DND-41 (cell line): ENCODE data around the gene GRXCR2.

Experiments
- ATAC-seq: fragments of 200-7000 bp; cut with Tn5 transposase; 3 replicates; pipeline ENCODE4 v1.9.1; 2021; ENCODE audit warnings: low read depth; ENCODE audit not compliant: insufficient read depth
- DNase-seq: peaks from one replicate; pipeline ENCODE4 v3.0.0-alpha.2; 2020
- H2AFZ ChIP-seq: 2 replicates; pipeline ENCODE4 v1.6.0; 2012; ENCODE audit warnings: low read depth, low read length
- H3K27ac ChIP-seq: 2 replicates; pipeline ENCODE4 v1.5.1; 2012; ENCODE audit warnings: low read length, inconsistent platforms
- H3K27me3 ChIP-seq: fragments of 200-600 bp; sonication (generic); 2 replicates; pipeline ENCODE4 v1.6.0; 2012; ENCODE audit warnings: low read length, mild to moderate bottlenecking, inconsistent platforms; ENCODE audit not compliant: insufficient read depth, poor library complexity
- H3K36me3 ChIP-seq: 2 replicates; pipeline ENCODE4 v1.5.1; 2012; ENCODE audit warnings: low read length, inconsistent platforms; ENCODE audit not compliant: insufficient read depth
- H3K4me1 ChIP-seq: 2 replicates; pipeline ENCODE4 v1.5.1; 2012; ENCODE audit warnings: mild to moderate bottlenecking, low read length; ENCODE audit not compliant: insufficient read depth
- H3K4me2 ChIP-seq: 2 replicates; pipeline ENCODE4 v1.6.0; 2012; ENCODE audit warnings: mild to moderate bottlenecking, moderate library complexity, low read length, inconsistent platforms; ENCODE audit not compliant: insufficient read depth
- H3K4me3 ChIP-seq, 2 experiments: fragments of 200-600 bp in 1 of 2; shearing (Covaris generic) in 1 of 2; 2 replicates each; pipeline ENCODE4 v1.5.1; 2012 to 2016; ENCODE audit warnings: inconsistent platforms in 2 of 2, low read length in 2 of 2, mild to moderate bottlenecking in 2 of 2, low read depth in 1 of 2, moderate library complexity in 1 of 2
- H3K79me2 ChIP-seq: 2 replicates; pipeline ENCODE4 v1.6.0; 2012; ENCODE audit warnings: low read length, inconsistent platforms; ENCODE audit not compliant: insufficient read depth
- H3K9ac ChIP-seq: 2 replicates; pipeline ENCODE4 v1.6.0; 2012; ENCODE audit warnings: low read depth, mild to moderate bottlenecking, inconsistent platforms, low read length, moderate library complexity
- H3K9me3 ChIP-seq: 2 replicates; pipeline ENCODE4 v1.5.1; 2012; ENCODE audit warnings: low read length, moderate library complexity, mild to moderate bottlenecking, inconsistent platforms; ENCODE audit not compliant: insufficient read depth, severe bottlenecking
- H4K20me1 ChIP-seq: 2 replicates; pipeline ENCODE4 v1.6.0; 2012; ENCODE audit warnings: low read length; ENCODE audit not compliant: insufficient read depth
- CTCF ChIP-seq: IDR thresholded peaks from 2 replicates; pipeline ENCODE4 v1.5.1; 2012; ENCODE audit warnings: borderline replicate concordance, low read length, moderate library complexity, mild to moderate bottlenecking; ENCODE audit not compliant: poor library complexity, severe bottlenecking; ENCODE audit errors: extremely low read depth
- EZH2 ChIP-seq: IDR thresholded peaks from 3 replicates; pipeline ENCODE4 v1.6.1; 2012; ENCODE audit warnings: borderline replicate concordance, low read depth, mild to moderate bottlenecking, moderate library complexity, low read length, inconsistent platforms; ENCODE audit not compliant: severe bottlenecking

The GRXCR2 gene

GRCh38 chr5:145855763-145856267, 17.0 kb downstream of the GRXCR2 start:
- TF ChIP-seq CTCF, result no peak
- no peak for TF ChIP-seq EZH2
- H4K20me1 ChIP-seq, result no peaks in the 10 kb centered on the region
- no peak overlapping the region for H3K9ac ChIP-seq
- H3K36me3 ChIP-seq, result no peaks in the 10 kb centered on the region
- peaks cover 5% of the 10 kb centered on the region for H3K27me3 ChIP-seq
- H2AFZ ChIP-seq, result no peak overlapping the region
- H3K4me2 ChIP-seq, result no peak overlapping the region
- ATAC-seq (no peak), DNase-seq (no peak)
- H3K4me3 ChIP-seq, result no peak overlapping the region
- H3K79me2 ChIP-seq, result no peaks in the 10 kb centered on the region
- no peak overlapping the region for H3K27ac ChIP-seq
- no peaks in the 10 kb centered on the region for H3K9me3 ChIP-seq
- no peaks in the 10 kb centered on the region for H3K4me1 ChIP-seq

- H3K4me2 ChIP-seq, result no peak overlapping the region
These were observed 18.1 kb downstream of the GRXCR2 start for GRCh38 chr5:145854651-145855258.

GRCh38 chr5:145853781-145854376, 18.9 kb downstream of the GRXCR2 start:
- Histone ChIP-seq H3K9ac (no peak overlapping the region), H3K27ac (no peak overlapping the region), H3K4me1 (no peaks in the 10 kb centered on the region), H2AFZ (no peak overlapping the region), H3K4me3 (no peak overlapping the region), H3K9me3 (no peaks in the 10 kb centered on the region), H3K79me2 (no peaks in the 10 kb centered on the region), H3K36me3 (no peaks in the 10 kb centered on the region), H3K27me3 (no peaks in the 10 kb centered on the region), H4K20me1 (no peaks in the 10 kb centered on the region), H3K4me2 (no peak overlapping the region)
- TF ChIP-seq EZH2, result no peak
- no peak for TF ChIP-seq CTCF
- DNase-seq (no peak), ATAC-seq (no peak)

More at GRCh38 chr5:145854651-145855258, 18.1 kb downstream of the GRXCR2 start:
- H3K4me3 ChIP-seq, result no peak overlapping the region
- H3K9me3 ChIP-seq, result no peaks in the 10 kb centered on the region
- ATAC-seq (no peak), DNase-seq (no peak)
- H2AFZ ChIP-seq, result no peak overlapping the region
- no peaks in the 10 kb centered on the region for H3K27me3 ChIP-seq
- H3K9ac ChIP-seq, result no peak overlapping the region
- no peaks in the 10 kb centered on the region for H4K20me1 ChIP-seq
- no peak for TF ChIP-seq CTCF
- TF ChIP-seq EZH2, result no peak
- no peaks in the 10 kb centered on the region for H3K36me3 ChIP-seq
- H3K4me1 ChIP-seq, result no peaks in the 10 kb centered on the region
- H3K27ac ChIP-seq, result no peak overlapping the region
- H3K79me2 ChIP-seq, result no peaks in the 10 kb centered on the region
